MM.1S (cell line): Measurements from ENCODE around the gene SAFB.

Experiments used
- CTCF ChIP-seq: fragments of 300-600 bp; sonication (generic); IDR thresholded peaks from 2 replicates; pipeline ENCODE4 v1.5.1; 2016; ENCODE audit warnings: antibody characterized with exemption, low read length, mixed read lengths
- EZH2 ChIP-seq: fragments of 300-600 bp; sonication (generic); optimal IDR thresholded peaks from 2 replicates; pipeline ENCODE3; 2017; ENCODE audit warnings: low read depth, mild to moderate bottlenecking, antibody characterized with exemption, low read length, mixed read lengths
- EZH2phosphoT487 ChIP-seq: fragments of 300-600 bp; sonication (generic); IDR thresholded peaks from 2 replicates; pipeline ENCODE4 v1.6.1; 2018; ENCODE audit warnings: antibody characterized with exemption, low read length

- TF ChIP-seq CTCF, result no peak
- TF ChIP-seq EZH2phosphoT487, result no peak
- TF ChIP-seq EZH2, result no peak
Measured at GRCh38 chr19:5615756-5616327, 7.0 kb upstream of the SAFB start.
